HEK293 (cell line): Measurements from ENCODE around the gene WWOX.

Experiments used
- CTCF ChIA-PET: fragments of 350-600 bp; formaldehyde crosslinking; extraction: SDS; loops from one replicate; lab custom pipeline; 2021; ENCODE audit warnings: antibody characterized with exemption; lab: Yijun Ruan, JAX
- POLR2A ChIA-PET: fragments of 300-600 bp; formaldehyde crosslinking; extraction: SDS; loops from one replicate; lab custom pipeline; 2020; ENCODE audit warnings: antibody characterized with exemption, inconsistent platforms; lab: Yijun Ruan, JAX
- H3K27ac ChIP-seq: fragments of 200-500 bp; sonication (Bioruptor generic); 2 replicates; pipeline ENCODE4 v1.5.1; 2014; ENCODE audit warnings: low read depth, low read length, control low read depth, inconsistent platforms; ENCODE audit errors: extremely low read depth
- H3K36me3 ChIP-seq, 2 experiments: fragments of 200-500 bp in 1 of 2; sonication (Bioruptor generic) in 1 of 2; 1 replicate in 1 of 2; 2 replicates in 1 of 2; pipeline ENCODE4 v1.5.1; 2014 to 2017; ENCODE audit warnings: inconsistent platforms in 2 of 2, low read length in 2 of 2; ENCODE audit not compliant: control insufficient read depth in 2 of 2, insufficient read depth in 1 of 2
- H3K4me1 ChIP-seq: fragments of 200-500 bp; sonication (Bioruptor generic); 2 replicates; pipeline ENCODE4 v1.5.1; 2014; ENCODE audit warnings: mild to moderate bottlenecking, low read length, inconsistent platforms; ENCODE audit not compliant: control insufficient read depth, insufficient read depth
- H3K4me3 ChIP-seq: 2 replicates; pipeline ENCODE4 v1.5.1; 2011; ENCODE audit warnings: low read depth, mild to moderate bottlenecking, control low read depth, low read length, moderate library complexity
- H3K9me3 ChIP-seq: fragments of 200-500 bp; sonication (Bioruptor generic); 2 replicates; pipeline ENCODE4 v1.5.1; 2014; ENCODE audit warnings: low read depth, low read length, inconsistent platforms; ENCODE audit not compliant: control insufficient read depth, insufficient read depth
- CTCF ChIP-seq: fragments of 450-650 bp; formaldehyde crosslinking; IDR thresholded peaks from 2 replicates; pipeline ENCODE4 v1.5.1; 2016; ENCODE audit warnings: missing biosample characterization, missing genetic modification characterization
- EGR2 ChIP-seq: fragments of 450-650 bp; formaldehyde crosslinking; IDR thresholded peaks from 2 replicates; pipeline ENCODE4 v1.5.1; 2016; ENCODE audit warnings: low read depth, missing biosample characterization, missing genetic modification characterization
- GLIS1 ChIP-seq: fragments of 450-650 bp; formaldehyde crosslinking; IDR thresholded peaks from 2 replicates; pipeline ENCODE4 v1.5.1; 2016; ENCODE audit warnings: missing biosample characterization, missing genetic modification characterization
- IKZF3 ChIP-seq: fragments of 450-650 bp; IDR thresholded peaks from 2 replicates; pipeline ENCODE4 v1.5.0; 2018; ENCODE audit warnings: missing biosample characterization, mild to moderate bottlenecking, missing genetic modification characterization, moderate library complexity
- KLF10 ChIP-seq: fragments of 450-650 bp; IDR thresholded peaks from 2 replicates; pipeline ENCODE4 v1.5.1; 2018; ENCODE audit warnings: missing biosample characterization, mild to moderate bottlenecking, missing genetic modification characterization
- PRDM6 ChIP-seq: fragments of 450-650 bp; formaldehyde crosslinking; IDR thresholded peaks from 2 replicates; pipeline ENCODE4 v1.5.1; 2017; ENCODE audit warnings: missing biosample characterization, missing genetic modification characterization
- SCRT1 ChIP-seq: fragments of 450-650 bp; formaldehyde crosslinking; IDR thresholded peaks from 2 replicates; pipeline ENCODE4 v1.5.1; 2016; ENCODE audit warnings: missing biosample characterization, missing genetic modification characterization, borderline replicate concordance
- TCF7L2 ChIP-seq: IDR thresholded peaks from 2 replicates; pipeline ENCODE4 v1.6.1; 2011; ENCODE audit warnings: low read depth, mild to moderate bottlenecking, inconsistent platforms, low read length, moderate library complexity, borderline replicate concordance
- TRIM28 ChIP-seq: IDR thresholded peaks from 2 replicates; pipeline ENCODE4 v1.6.1; 2011; ENCODE audit warnings: low read length, control low read depth, borderline replicate concordance
- ZBTB8A ChIP-seq: fragments of 450-650 bp; formaldehyde crosslinking; IDR thresholded peaks from 2 replicates; pipeline ENCODE4 v1.5.1; 2016; ENCODE audit warnings: missing biosample characterization, missing genetic modification characterization
- ZNF132 ChIP-seq: fragments of 450-650 bp; formaldehyde crosslinking; IDR thresholded peaks from 2 replicates; pipeline ENCODE4 v1.5.1; 2017; ENCODE audit warnings: missing biosample characterization, missing genetic modification characterization, borderline replicate concordance
- ZNF155 ChIP-seq: fragments of 450-650 bp; formaldehyde crosslinking; IDR thresholded peaks from 2 replicates; pipeline ENCODE4 v1.5.1; 2016; ENCODE audit warnings: missing biosample characterization, missing genetic modification characterization
- ZNF19 ChIP-seq: fragments of 450-650 bp; formaldehyde crosslinking; IDR thresholded peaks from 2 replicates; pipeline ENCODE4; 2016; ENCODE audit warnings: missing biosample characterization, missing genetic modification characterization, low read depth
- ZNF292 ChIP-seq: fragments of 450-650 bp; formaldehyde crosslinking; IDR thresholded peaks from 2 replicates; pipeline ENCODE4 v1.5.1; 2016; ENCODE audit warnings: low read depth, missing biosample characterization, missing genetic modification characterization, borderline replicate concordance
- ZNF350 ChIP-seq: fragments of 450-650 bp; formaldehyde crosslinking; IDR thresholded peaks from 2 replicates; pipeline ENCODE4 v1.5.0; 2017; ENCODE audit warnings: missing biosample characterization, mild to moderate bottlenecking, missing genetic modification characterization
- ZNF426 ChIP-seq: fragments of 450-650 bp; formaldehyde crosslinking; IDR thresholded peaks from 2 replicates; pipeline ENCODE4 v1.5.1; 2017; ENCODE audit warnings: missing biosample characterization, missing genetic modification characterization, mild to moderate bottlenecking, inconsistent platforms, moderate library complexity
- ZNF48 ChIP-seq: fragments of 450-650 bp; formaldehyde crosslinking; IDR thresholded peaks from 2 replicates; pipeline ENCODE4 v1.5.1; 2016; ENCODE audit warnings: missing biosample characterization, missing genetic modification characterization
- ZNF561 ChIP-seq: fragments of 450-650 bp; IDR thresholded peaks from 2 replicates; pipeline ENCODE4 v1.5.1; 2018; ENCODE audit warnings: missing biosample characterization, missing genetic modification characterization, borderline replicate concordance
- ZNF580 ChIP-seq: fragments of 450-650 bp; formaldehyde crosslinking; IDR thresholded peaks from 2 replicates; pipeline ENCODE4 v1.5.1; 2016; ENCODE audit warnings: missing biosample characterization, missing genetic modification characterization
- ZNF610 ChIP-seq: fragments of 450-650 bp; formaldehyde crosslinking; IDR thresholded peaks from 2 replicates; pipeline ENCODE4 v1.5.1; 2016; ENCODE audit warnings: missing biosample characterization, missing genetic modification characterization, borderline replicate concordance
- ZNF660 ChIP-seq: fragments of 450-650 bp; IDR thresholded peaks from 2 replicates; pipeline ENCODE4 v1.5.1; 2018; ENCODE audit warnings: missing biosample characterization, mild to moderate bottlenecking, missing genetic modification characterization
- ZNF664 ChIP-seq: fragments of 450-650 bp; formaldehyde crosslinking; IDR thresholded peaks from 2 replicates; pipeline ENCODE4 v1.5.1; 2016; ENCODE audit warnings: missing biosample characterization, missing genetic modification characterization
- ZNF670 ChIP-seq: fragments of 450-650 bp; formaldehyde crosslinking; IDR thresholded peaks from 2 replicates; pipeline ENCODE4 v1.5.1; 2016; ENCODE audit warnings: missing biosample characterization, missing genetic modification characterization, low read depth
- ZNF791 ChIP-seq: fragments of 450-650 bp; formaldehyde crosslinking; IDR thresholded peaks from 2 replicates; pipeline ENCODE4 v1.5.1; 2016; ENCODE audit warnings: missing biosample characterization, missing genetic modification characterization
- ZXDB ChIP-seq: fragments of 450-650 bp; formaldehyde crosslinking; IDR thresholded peaks from 2 replicates; pipeline ENCODE4 v1.5.1; 2016; ENCODE audit warnings: missing biosample characterization, missing genetic modification characterization
- TF ChIP-seq, protein P1 (sequence below): fragments of 450-650 bp; formaldehyde crosslinking; IDR thresholded peaks from 2 replicates; pipeline ENCODE4 v1.5.1; 2016; ENCODE audit warnings: missing biosample characterization, missing genetic modification characterization
- TF ChIP-seq, protein P2 (sequence below): fragments of 450-650 bp; formaldehyde crosslinking; IDR thresholded peaks from 2 replicates; pipeline ENCODE4 v1.5.1; 2016; ENCODE audit warnings: missing biosample characterization, missing genetic modification characterization, low read depth
- TF ChIP-seq, protein P3 (sequence below): fragments of 450-650 bp; formaldehyde crosslinking; IDR thresholded peaks from 2 replicates; pipeline ENCODE4 v1.5.1; 2017; ENCODE audit warnings: missing biosample characterization, missing genetic modification characterization
- TF ChIP-seq, protein P4 (sequence below): sonication (generic); formaldehyde crosslinking; IDR thresholded peaks from 2 replicates; pipeline ENCODE4 v1.8.1; 2022; ENCODE audit warnings: mild to moderate bottlenecking, moderate library complexity, missing genetic modification reagents

The WWOX gene

GRCh38 chr16:78611318-78611717 is 511.9 kb downstream of the WWOX start:
- TF ChIP-seq ZNF426 (tag by site-specific recombination): no peak
- no peak for TF ChIP-seq TRIM28
- TF ChIP-seq ZNF660 (tag by site-specific recombination): no peak
- no peak for TF ChIP-seq ZNF350 (tag by site-specific recombination)
- no peak for TF ChIP-seq ZNF561
- no peak for TF ChIP-seq IKZF3 (tag by site-specific recombination)
- TF ChIP-seq, protein P1, sequence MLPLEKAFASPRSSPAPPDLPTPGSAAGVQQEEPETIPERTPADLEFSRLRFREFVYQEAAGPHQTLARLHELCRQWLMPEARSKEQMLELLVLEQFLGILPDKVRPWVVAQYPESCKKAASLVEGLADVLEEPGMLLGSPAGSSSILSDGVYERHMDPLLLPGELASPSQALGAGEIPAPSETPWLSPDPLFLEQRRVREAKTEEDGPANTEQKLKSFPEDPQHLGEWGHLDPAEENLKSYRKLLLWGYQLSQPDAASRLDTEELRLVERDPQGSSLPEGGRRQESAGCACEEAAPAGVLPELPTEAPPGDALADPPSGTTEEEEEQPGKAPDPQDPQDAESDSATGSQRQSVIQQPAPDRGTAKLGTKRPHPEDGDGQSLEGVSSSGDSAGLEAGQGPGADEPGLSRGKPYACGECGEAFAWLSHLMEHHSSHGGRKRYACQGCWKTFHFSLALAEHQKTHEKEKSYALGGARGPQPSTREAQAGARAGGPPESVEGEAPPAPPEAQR: no peak
- no peak for TF ChIP-seq TCF7L2
- TF ChIP-seq ZNF670: no peak
- no peak for TF ChIP-seq ZNF132 (tag by site-specific recombination)
- TF ChIP-seq ZXDB (tag by site-specific recombination): no peak
- TF ChIP-seq ZNF155 (tag by site-specific recombination): no peak
- TF ChIP-seq SCRT1 (tag by site-specific recombination): no peak
- no peak for TF ChIP-seq ZNF664 (tag by site-specific recombination)
- TF ChIP-seq CTCF (tag by site-specific recombination): no peak
- TF ChIP-seq, protein P2, sequence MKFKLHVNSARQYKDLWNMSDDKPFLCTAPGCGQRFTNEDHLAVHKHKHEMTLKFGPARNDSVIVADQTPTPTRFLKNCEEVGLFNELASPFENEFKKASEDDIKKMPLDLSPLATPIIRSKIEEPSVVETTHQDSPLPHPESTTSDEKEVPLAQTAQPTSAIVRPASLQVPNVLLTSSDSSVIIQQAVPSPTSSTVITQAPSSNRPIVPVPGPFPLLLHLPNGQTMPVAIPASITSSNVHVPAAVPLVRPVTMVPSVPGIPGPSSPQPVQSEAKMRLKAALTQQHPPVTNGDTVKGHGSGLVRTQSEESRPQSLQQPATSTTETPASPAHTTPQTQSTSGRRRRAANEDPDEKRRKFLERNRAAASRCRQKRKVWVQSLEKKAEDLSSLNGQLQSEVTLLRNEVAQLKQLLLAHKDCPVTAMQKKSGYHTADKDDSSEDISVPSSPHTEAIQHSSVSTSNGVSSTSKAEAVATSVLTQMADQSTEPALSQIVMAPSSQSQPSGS (tag by site-specific recombination): no peak
- no peak for TF ChIP-seq ZNF48 (tag by site-specific recombination)
- H3K4me1 ChIP-seq: no peaks in the 10 kb centered on the region
- no peaks in the 10 kb centered on the region for H3K9me3 ChIP-seq
- no peak overlapping the region for H3K4me3 ChIP-seq
- H3K36me3 ChIP-seq: no peaks in the 10 kb centered on the region
- H3K27ac ChIP-seq: no peak overlapping the region
- POLR2A ChIA-PET: no interaction called here
- CTCF ChIA-PET: no interaction called here

DNA sequence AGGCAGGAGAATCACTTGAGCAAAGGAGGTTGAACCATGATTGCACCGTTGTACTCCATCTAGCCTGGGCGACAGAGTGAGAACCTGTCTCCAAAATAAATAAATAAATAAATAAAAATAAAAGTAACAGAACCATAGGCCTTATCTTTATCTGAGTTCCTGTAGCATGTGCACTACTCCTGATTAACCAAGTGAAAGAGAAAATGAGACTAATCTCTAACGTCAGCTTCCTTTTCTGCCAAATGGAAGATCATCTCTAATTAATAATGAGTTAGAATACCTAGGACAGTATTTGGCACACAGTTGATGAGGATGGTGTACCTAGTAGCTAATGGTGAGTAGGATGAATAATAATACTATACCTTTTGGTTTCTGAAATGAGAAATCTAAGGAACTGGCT is 520.4 kb downstream of the WWOX start:
- H3K36me3 ChIP-seq: no peaks in the 10 kb centered on the region
- no peaks in the 10 kb centered on the region for H3K4me1 ChIP-seq
- no peaks in the 10 kb centered on the region for H3K9me3 ChIP-seq
- POLR2A ChIA-PET: no interaction called here
- H3K4me3 ChIP-seq: no peak overlapping the region
- CTCF ChIA-PET: no interaction called here
- no peak overlapping the region for H3K27ac ChIP-seq
- TF ChIP-seq ZNF610 (tag by site-specific recombination): no peak
- TF ChIP-seq, protein P3, sequence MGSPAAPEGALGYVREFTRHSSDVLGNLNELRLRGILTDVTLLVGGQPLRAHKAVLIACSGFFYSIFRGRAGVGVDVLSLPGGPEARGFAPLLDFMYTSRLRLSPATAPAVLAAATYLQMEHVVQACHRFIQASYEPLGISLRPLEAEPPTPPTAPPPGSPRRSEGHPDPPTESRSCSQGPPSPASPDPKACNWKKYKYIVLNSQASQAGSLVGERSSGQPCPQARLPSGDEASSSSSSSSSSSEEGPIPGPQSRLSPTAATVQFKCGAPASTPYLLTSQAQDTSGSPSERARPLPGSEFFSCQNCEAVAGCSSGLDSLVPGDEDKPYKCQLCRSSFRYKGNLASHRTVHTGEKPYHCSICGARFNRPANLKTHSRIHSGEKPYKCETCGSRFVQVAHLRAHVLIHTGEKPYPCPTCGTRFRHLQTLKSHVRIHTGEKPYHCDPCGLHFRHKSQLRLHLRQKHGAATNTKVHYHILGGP (tag by site-specific recombination): no peak
- no peak for TF ChIP-seq ZBTB8A
- TF ChIP-seq, protein P4, sequence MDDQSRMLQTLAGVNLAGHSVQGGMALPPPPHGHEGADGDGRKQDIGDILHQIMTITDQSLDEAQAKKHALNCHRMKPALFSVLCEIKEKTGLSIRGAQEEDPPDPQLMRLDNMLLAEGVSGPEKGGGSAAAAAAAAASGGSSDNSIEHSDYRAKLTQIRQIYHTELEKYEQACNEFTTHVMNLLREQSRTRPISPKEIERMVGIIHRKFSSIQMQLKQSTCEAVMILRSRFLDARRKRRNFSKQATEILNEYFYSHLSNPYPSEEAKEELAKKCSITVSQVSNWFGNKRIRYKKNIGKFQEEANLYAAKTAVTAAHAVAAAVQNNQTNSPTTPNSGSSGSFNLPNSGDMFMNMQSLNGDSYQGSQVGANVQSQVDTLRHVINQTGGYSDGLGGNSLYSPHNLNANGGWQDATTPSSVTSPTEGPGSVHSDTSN: no peak
- no peak for TF ChIP-seq ZNF19 (tag by site-specific recombination)
- TF ChIP-seq EGR2: no peak
- no peak for TF ChIP-seq ZNF580 (tag by site-specific recombination)
- TF ChIP-seq ZNF292 (tag by site-specific recombination): no peak
- TF ChIP-seq PRDM6 (tag by site-specific recombination): no peak
- TF ChIP-seq GLIS1 (tag by site-specific recombination): no peak
- TF ChIP-seq ZNF791 (tag by site-specific recombination): no peak
- no peak for TF ChIP-seq KLF10 (tag by site-specific recombination)
